Erythroblast (primary cell): ENCODE measurements around the gene WDPCP.

Experiments used
- GATA1 ChIP-seq: IDR thresholded peaks from 2 replicates; pipeline ENCODE4 v1.6.1; 2011; ENCODE audit warnings: low read depth, mild to moderate bottlenecking, control low read depth, low read length, moderate library complexity
- POLR2A ChIP-seq: IDR thresholded peaks from 2 replicates; pipeline ENCODE4 v1.6.1; 2011; ENCODE audit warnings: mild to moderate bottlenecking, low read length

GRCh38 chr2:63287956-63288355 lies 300.3 kb downstream of the WDPCP start:
- no peak for TF ChIP-seq POLR2A
- no peak for TF ChIP-seq GATA1
